Measurements from ENCODE around the gene SLX4IP. TPM values are rescaled to one million over a fixed set of nuclear protein-coding genes. Genes with fewer than 3 reads are reported as not detected.

SLX4IP gene
- total and polyA plus RNA-seq, 5 donors from 2014 or later, result 1.5 to 4.1 (median 2.4) TPM

- Mint-ChIP-seq H3K4me1 (peaks cover 0 to 27% (median 22%) of the 10 kb centered on the region in 4 donors), H3K9me3 (no peaks in the 10 kb centered on the region), H3K27me3 (peaks cover 2% of the 10 kb centered on the region), H3K4me3 (no peak overlapping the region), H3K36me3 (peaks cover 5% of the 10 kb centered on the region), H3K27ac (no peak overlapping the region)
- no peaks in the 10 kb centered on the region for H3K36me3 ChIP-seq (ENCODE audit: control insufficient read depth, insufficient read depth, low read length)
- no peaks in the 10 kb centered on the region for H3K27me3 ChIP-seq (ENCODE audit: control insufficient read depth, insufficient read depth, low read length)
- peaks cover 7% of the 10 kb centered on the region for H3K4me1 ChIP-seq (ENCODE audit: control insufficient read depth, insufficient read depth, low read length, poor library complexity, severe bottlenecking)
- no peaks in the 10 kb centered on the region for H3K9me3 ChIP-seq (ENCODE audit: control insufficient read depth in 2 of 2, low read length in 2 of 2)
- DNase-seq (no peak), ATAC-seq (ENCODE audit: low read depth in 2 of 2) (no peak)
- H3K4me3 ChIP-seq (ENCODE audit: low read depth, low read length), result no peak overlapping the region
- H3K27ac ChIP-seq (ENCODE audit: insufficient read depth, low read length, poor library complexity, severe bottlenecking), result no peak overlapping the region
Measured at GRCh38 chr20:10478930-10479329, 43.8 kb downstream of the SLX4IP start.

- Mint-ChIP-seq H3K4me3 (no peak overlapping the region), H3K9me3 (peaks cover 0 to 2% (median 0%) of the 10 kb centered on the region in 7 donors), H3K36me3 (no peaks in the 10 kb centered on the region), H3K27me3 (peaks cover 4% of the 10 kb centered on the region), H3K4me1 (peaks cover 2 to 11% (median 4%) of the 10 kb centered on the region in 4 donors), H3K27ac (no peak overlapping the region)
- no peak overlapping the region for H3K4me3 ChIP-seq (ENCODE audit: low read depth, low read length)
- H3K36me3 ChIP-seq (ENCODE audit: control insufficient read depth, insufficient read depth, low read length), result no peaks in the 10 kb centered on the region
- H3K27ac ChIP-seq (ENCODE audit: insufficient read depth, low read length, poor library complexity, severe bottlenecking), result no peak overlapping the region
- peaks cover 7% of the 10 kb centered on the region for H3K4me1 ChIP-seq (ENCODE audit: control insufficient read depth, insufficient read depth, low read length, poor library complexity, severe bottlenecking)
- DNase-seq, result no peak
- H3K27me3 ChIP-seq (ENCODE audit: control insufficient read depth, insufficient read depth, low read length), result no peaks in the 10 kb centered on the region
- ATAC-seq (ENCODE audit: low read depth in 2 of 2), result no peak
- H3K9me3 ChIP-seq (ENCODE audit: control insufficient read depth in 2 of 2, low read length in 2 of 2), result no peaks in the 10 kb centered on the region
Measured at GRCh38 chr20:10481676-10482075, 46.6 kb downstream of the SLX4IP start.

- Mint-ChIP-seq H3K9me3 (peaks cover 0 to 2% (median 0%) of the 10 kb centered on the region in 7 donors), H3K36me3 (no peaks in the 10 kb centered on the region), H3K4me3 (no peak overlapping the region), H3K27ac (no peak overlapping the region), H3K4me1 (peaks cover 0 to 13% (median 9%) of the 10 kb centered on the region in 4 donors), H3K27me3 (peaks cover 4% of the 10 kb centered on the region)
- no peaks in the 10 kb centered on the region for H3K27me3 ChIP-seq (ENCODE audit: control insufficient read depth, insufficient read depth, low read length)
- ATAC-seq (ENCODE audit: low read depth in 2 of 2), result no peak
- no peaks in the 10 kb centered on the region for H3K9me3 ChIP-seq (ENCODE audit: control insufficient read depth in 2 of 2, low read length in 2 of 2)
- no peaks in the 10 kb centered on the region for H3K4me1 ChIP-seq (ENCODE audit: control insufficient read depth, insufficient read depth, low read length, poor library complexity, severe bottlenecking)
- no peak overlapping the region for H3K27ac ChIP-seq (ENCODE audit: insufficient read depth, low read length, poor library complexity, severe bottlenecking)
- H3K4me3 ChIP-seq (ENCODE audit: low read depth, low read length), result no peak overlapping the region
- H3K36me3 ChIP-seq (ENCODE audit: control insufficient read depth, insufficient read depth, low read length), result no peaks in the 10 kb centered on the region
- no peak for DNase-seq
Measured at GRCh38 chr20:10483691-10484090, 48.6 kb downstream of the SLX4IP start.

GRCh38 chr20:10487142-10488136 lies 52.3 kb downstream of the SLX4IP start:
- no peak overlapping the region for H3K4me3 Mint-ChIP-seq
- peaks cover 0 to 2% (median 0%) of the 10 kb centered on the region in 7 donors for H3K9me3 Mint-ChIP-seq
- H3K4me1 ChIP-seq (ENCODE audit: control insufficient read depth, insufficient read depth, low read length, poor library complexity, severe bottlenecking), result no peaks in the 10 kb centered on the region

GRCh38 chr20:10488534-10488933 lies 53.4 kb downstream of the SLX4IP start:
- Mint-ChIP-seq H3K4me3 (no peak overlapping the region), H3K4me1 (peaks cover 5 to 36% (median 16%) of the 10 kb centered on the region in 4 donors), H3K9me3 (peaks cover 0 to 2% (median 0%) of the 10 kb centered on the region in 7 donors), H3K27me3 (peaks cover 4% of the 10 kb centered on the region), H3K27ac (peak overlapping the region in 1 of 3 donors; percentile 18), H3K36me3 (no peaks in the 10 kb centered on the region)
- Histone ChIP-seq H3K4me3 (ENCODE audit: low read depth, low read length) (no peak overlapping the region), H3K36me3 (ENCODE audit: control insufficient read depth, insufficient read depth, low read length) (no peaks in the 10 kb centered on the region), H3K9me3 (ENCODE audit: control insufficient read depth in 2 of 2, low read length in 2 of 2) (no peaks in the 10 kb centered on the region), H3K27me3 (ENCODE audit: control insufficient read depth, insufficient read depth, low read length) (no peaks in the 10 kb centered on the region), H3K27ac (ENCODE audit: insufficient read depth, low read length, poor library complexity, severe bottlenecking) (no peak overlapping the region), H3K4me1 (ENCODE audit: control insufficient read depth, insufficient read depth, low read length, poor library complexity, severe bottlenecking) (no peaks in the 10 kb centered on the region)
- DNase-seq (no peak), ATAC-seq (ENCODE audit: low read depth in 2 of 2) (no peak)

More at GRCh38 chr20:10487142-10488136, 52.3 kb downstream of the SLX4IP start:
- Histone ChIP-seq H3K27ac (ENCODE audit: insufficient read depth, low read length, poor library complexity, severe bottlenecking) (no peak overlapping the region), H3K9me3 (ENCODE audit: control insufficient read depth in 2 of 2, low read length in 2 of 2) (no peaks in the 10 kb centered on the region), H3K27me3 (ENCODE audit: control insufficient read depth, insufficient read depth, low read length) (no peaks in the 10 kb centered on the region), H3K4me3 (ENCODE audit: low read depth, low read length) (no peak overlapping the region), H3K36me3 (ENCODE audit: control insufficient read depth, insufficient read depth, low read length) (no peaks in the 10 kb centered on the region)
- peaks cover 4% of the 10 kb centered on the region for H3K27me3 Mint-ChIP-seq
- no peaks in the 10 kb centered on the region for H3K36me3 Mint-ChIP-seq
- H3K27ac Mint-ChIP-seq, result peak overlapping the region in 1 of 3 donors; percentile 18
- DNase-seq (no peak), ATAC-seq (ENCODE audit: low read depth in 2 of 2) (no peak)
- H3K4me1 Mint-ChIP-seq, result peaks cover 5 to 36% (median 16%) of the 10 kb centered on the region in 4 donors

- Mint-ChIP-seq H3K4me3 (no peak overlapping the region), H3K4me1 (peaks cover 10 to 36% (median 17%) of the 10 kb centered on the region in 4 donors), H3K9me3 (no peaks in the 10 kb centered on the region), H3K27me3 (no peaks in the 10 kb centered on the region), H3K27ac (no peak overlapping the region), H3K36me3 (no peaks in the 10 kb centered on the region)
- no peak overlapping the region for H3K27ac ChIP-seq (ENCODE audit: insufficient read depth, low read length, poor library complexity, severe bottlenecking)
- no peak for ATAC-seq (ENCODE audit: low read depth in 2 of 2)
- H3K36me3 ChIP-seq (ENCODE audit: control insufficient read depth, insufficient read depth, low read length), result no peaks in the 10 kb centered on the region
- no peak overlapping the region for H3K4me3 ChIP-seq (ENCODE audit: low read depth, low read length)
- no peak for DNase-seq
- H3K4me1 ChIP-seq (ENCODE audit: control insufficient read depth, insufficient read depth, low read length, poor library complexity, severe bottlenecking), result peaks cover 4% of the 10 kb centered on the region
- H3K9me3 ChIP-seq (ENCODE audit: control insufficient read depth in 2 of 2, low read length in 2 of 2), result no peaks in the 10 kb centered on the region
- no peaks in the 10 kb centered on the region for H3K27me3 ChIP-seq (ENCODE audit: control insufficient read depth, insufficient read depth, low read length)
Measured at GRCh38 chr20:10489853-10490252, 54.7 kb downstream of the SLX4IP start.

- Histone ChIP-seq H3K4me3 (ENCODE audit: low read depth, low read length) (no peak overlapping the region), H3K36me3 (ENCODE audit: control insufficient read depth, insufficient read depth, low read length) (no peaks in the 10 kb centered on the region), H3K27ac (ENCODE audit: insufficient read depth, low read length, poor library complexity, severe bottlenecking) (no peak overlapping the region), H3K9me3 (ENCODE audit: control insufficient read depth in 2 of 2, low read length in 2 of 2) (no peaks in the 10 kb centered on the region), H3K27me3 (ENCODE audit: control insufficient read depth, insufficient read depth, low read length) (no peaks in the 10 kb centered on the region), H3K4me1 (ENCODE audit: control insufficient read depth, insufficient read depth, low read length, poor library complexity, severe bottlenecking) (peaks cover 7% of the 10 kb centered on the region)
- H3K4me1 Mint-ChIP-seq, result peaks cover 14 to 40% (median 20%) of the 10 kb centered on the region in 4 donors
- no peaks in the 10 kb centered on the region for H3K9me3 Mint-ChIP-seq
- no peaks in the 10 kb centered on the region for H3K27me3 Mint-ChIP-seq
- H3K36me3 Mint-ChIP-seq, result no peaks in the 10 kb centered on the region
- ATAC-seq (ENCODE audit: low read depth in 2 of 2) (no peak), DNase-seq (no peak)
- peak overlapping the region in 1 of 3 donors; percentile 78 for H3K27ac Mint-ChIP-seq
- no peak overlapping the region for H3K4me3 Mint-ChIP-seq
Measured at GRCh38 chr20:10490257-10490656, 55.2 kb downstream of the SLX4IP start.

Data from CD4-positive, CD25-positive, alpha-beta regulatory T cell (primary cell).